MCF 10A (cell line): ENCODE results near the gene UTP4. TPM values are rescaled to one million over a fixed set of nuclear protein-coding genes. Genes with fewer than 3 reads are reported as not detected.
A peak's percentile ranks its signal among the peaks of the same experiment; 100 is the strongest.

Experiments
- BruUV-seq: library from RNA; stranded (reverse); fragments of 400-500 nt; replicated peaks from 2 replicates; lab custom pipeline; 2021; lab: Mats Ljungman, UMichigan
- CTCF ChIA-PET: fragments of 300-600 bp; sonication (Branson Sonifier 250); formaldehyde crosslinking; extraction: SDS; loops from one replicate; lab custom pipeline; 2021; ENCODE audit warnings: antibody characterized with exemption, inconsistent platforms; lab: Yijun Ruan, JAX
- POLR2A ChIA-PET: fragments of 300-600, 350-650 bp; sonication (Branson Sonifier 250); formaldehyde crosslinking; extraction: SDS; loops from one replicate; lab custom pipeline; 2020; ENCODE audit warnings: antibody characterized with exemption, inconsistent platforms; lab: Yijun Ruan, JAX
- DNase-seq: peaks from one replicate; pipeline ENCODE4 v3.0.0-alpha.2; 2018; ENCODE audit not compliant: unreplicated experiment
- H3K27ac Mint-ChIP-seq: one replicate; pipeline ENCODE4 v1.8.0; 2022; ENCODE audit warnings: mild to moderate bottlenecking, low read depth, mixed read lengths; ENCODE audit not compliant: unreplicated experiment
- H3K27me3 Mint-ChIP-seq: one replicate; pipeline ENCODE4 v1.8.0; 2022; ENCODE audit warnings: mixed read lengths; ENCODE audit not compliant: insufficient read depth, unreplicated experiment
- H3K36me3 Mint-ChIP-seq: one replicate; pipeline ENCODE4 v1.8.0; 2022; ENCODE audit warnings: mild to moderate bottlenecking, moderate library complexity, mixed read lengths; ENCODE audit not compliant: insufficient read depth, unreplicated experiment
- H3K4me1 Mint-ChIP-seq: one replicate; pipeline ENCODE4 v1.8.0; 2022; ENCODE audit warnings: mixed read lengths; ENCODE audit not compliant: insufficient read depth, unreplicated experiment
- H3K4me3 Mint-ChIP-seq: one replicate; pipeline ENCODE4 v1.8.0; 2022; ENCODE audit warnings: mild to moderate bottlenecking, moderate library complexity, mixed read lengths; ENCODE audit not compliant: unreplicated experiment
- H3K9me3 Mint-ChIP-seq: one replicate; pipeline ENCODE4 v1.8.0; 2022; ENCODE audit warnings: mixed read lengths; ENCODE audit not compliant: unreplicated experiment
- intact Hi-C: fragments of 100-400 bp; cut with micrococcal nuclease; formaldehyde crosslinking; loops from 2 replicates; pipeline ENCODE4 v1.14.1; 2022
- total RNA-seq: library from RNA; stranded (reverse); gene quantifications from 2 replicates; pipeline ENCODE4 v1.2.3, GENCODE V29; 2022
- TF ChIP-seq, protein P1 (sequence below): fragments of 200-600 bp; IDR thresholded peaks from one replicate; pipeline ENCODE4 v1.8.0; 2022; ENCODE audit warnings: antibody characterized with exemption, mild to moderate bottlenecking; ENCODE audit not compliant: unreplicated experiment

Gene UTP4
- total RNA-seq, 1 experiment from 2014 or later: 97.1 TPM

DNA sequence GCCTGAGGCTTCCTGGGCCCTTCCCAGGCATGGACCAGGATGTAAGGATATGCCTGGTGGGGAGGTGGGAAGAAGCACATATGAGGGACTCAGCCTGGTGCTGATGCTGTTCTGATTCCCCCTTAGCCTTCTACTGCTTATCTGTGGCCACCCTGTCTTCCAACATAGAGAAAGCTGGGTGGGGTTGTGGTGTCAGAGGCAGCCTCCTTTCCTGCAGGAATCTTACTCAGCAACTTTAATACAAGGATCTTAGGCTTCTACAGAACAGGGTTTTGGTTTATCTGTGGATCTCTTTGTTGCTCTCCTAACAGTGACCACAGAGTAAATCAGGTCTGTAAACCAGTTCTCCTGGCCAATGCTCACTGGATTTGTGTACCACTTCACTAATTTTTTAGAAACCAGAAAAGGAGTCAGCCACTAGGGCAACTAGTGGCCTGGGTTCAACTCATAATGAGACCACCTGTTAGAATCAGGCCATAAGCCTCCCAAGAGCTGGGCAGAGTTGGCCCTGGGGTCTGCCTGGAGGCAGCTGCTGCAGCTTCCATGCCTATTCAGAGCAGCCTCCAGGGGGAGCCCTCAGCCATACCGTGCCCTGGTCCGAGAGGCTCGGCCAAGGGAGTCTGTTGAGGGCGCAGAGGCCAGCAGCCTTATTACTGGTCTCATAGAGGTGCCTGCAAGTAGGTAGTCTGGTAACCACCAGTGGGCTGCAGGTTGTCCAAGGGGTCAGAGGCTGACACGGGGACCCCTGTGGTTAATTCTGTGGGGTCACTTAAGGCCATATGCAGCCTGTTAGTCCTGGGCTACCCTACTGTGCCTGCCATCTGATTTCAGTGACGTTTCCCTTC is 19.9 kb upstream of the UTP4 start:
- ChIA-PET POLR2A (interaction anchor here (0.7 to 1.4 kb wide), 3 partner anchors 10 to 265 kb away, joined by 4 to 6 read pairs (median 4); partner anchors contain the start of genes CHTF8 and UTP4), CTCF (interaction anchor here (0.6 to 5.0 kb wide), 16 partner anchors 10 to 679 kb away, joined by 3 to 63 read pairs (median 3); no protein-coding TSS in a partner anchor)
- intact Hi-C loops: no loop called here
- peak; percentile 55 for DNase-seq
- Mint-ChIP-seq H3K36me3 (peaks cover 12% of the 10 kb centered on the region), H3K9me3 (no peaks in the 10 kb centered on the region), H3K27me3 (no peaks in the 10 kb centered on the region), H3K4me3 (no peak overlapping the region), H3K27ac (peak overlapping the region; percentile 71), H3K4me1 (no peaks in the 10 kb centered on the region)
- TF ChIP-seq, protein P1, sequence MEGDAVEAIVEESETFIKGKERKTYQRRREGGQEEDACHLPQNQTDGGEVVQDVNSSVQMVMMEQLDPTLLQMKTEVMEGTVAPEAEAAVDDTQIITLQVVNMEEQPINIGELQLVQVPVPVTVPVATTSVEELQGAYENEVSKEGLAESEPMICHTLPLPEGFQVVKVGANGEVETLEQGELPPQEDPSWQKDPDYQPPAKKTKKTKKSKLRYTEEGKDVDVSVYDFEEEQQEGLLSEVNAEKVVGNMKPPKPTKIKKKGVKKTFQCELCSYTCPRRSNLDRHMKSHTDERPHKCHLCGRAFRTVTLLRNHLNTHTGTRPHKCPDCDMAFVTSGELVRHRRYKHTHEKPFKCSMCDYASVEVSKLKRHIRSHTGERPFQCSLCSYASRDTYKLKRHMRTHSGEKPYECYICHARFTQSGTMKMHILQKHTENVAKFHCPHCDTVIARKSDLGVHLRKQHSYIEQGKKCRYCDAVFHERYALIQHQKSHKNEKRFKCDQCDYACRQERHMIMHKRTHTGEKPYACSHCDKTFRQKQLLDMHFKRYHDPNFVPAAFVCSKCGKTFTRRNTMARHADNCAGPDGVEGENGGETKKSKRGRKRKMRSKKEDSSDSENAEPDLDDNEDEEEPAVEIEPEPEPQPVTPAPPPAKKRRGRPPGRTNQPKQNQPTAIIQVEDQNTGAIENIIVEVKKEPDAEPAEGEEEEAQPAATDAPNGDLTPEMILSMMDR: peak; percentile 67
- no TSS peak for BruUV-seq

DNA sequence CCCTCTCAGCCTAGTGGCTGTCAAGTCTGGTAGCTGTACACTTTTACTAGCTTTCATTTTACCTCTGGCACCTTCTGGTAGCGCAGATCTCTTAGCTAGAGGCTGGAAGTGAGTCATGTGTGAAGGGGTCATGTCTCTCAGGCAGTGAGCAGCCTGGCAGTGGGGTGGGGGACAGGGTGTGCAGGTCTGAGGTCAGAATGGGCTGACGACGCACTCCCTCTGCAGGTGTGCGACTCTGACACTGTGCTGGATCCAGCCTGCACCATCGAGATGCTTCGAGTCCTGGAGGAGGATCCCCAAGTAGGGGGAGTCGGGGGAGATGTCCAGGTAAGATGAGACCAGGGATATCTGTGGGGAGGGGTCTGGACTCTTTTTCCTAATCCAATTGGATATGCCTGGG is 19.2 kb upstream of the UTP4 start:
- TF ChIP-seq, protein P1: no peak
- no TSS peak for BruUV-seq
- Mint-ChIP-seq H3K27ac (peak overlapping the region; percentile 71), H3K9me3 (no peaks in the 10 kb centered on the region), H3K27me3 (no peaks in the 10 kb centered on the region), H3K36me3 (peaks cover 19% of the 10 kb centered on the region), H3K4me1 (no peaks in the 10 kb centered on the region), H3K4me3 (no peak overlapping the region)
- DNase-seq: no peak
- ChIA-PET POLR2A (interaction anchor here (0.7 to 1.4 kb wide), 3 partner anchors 10 to 266 kb away, joined by 4 to 6 read pairs (median 4); partner anchors contain the start of genes CHTF8 and UTP4), CTCF (interaction anchor here (0.6 to 5.0 kb wide), 19 partner anchors 10 to 345 kb away, joined by 3 to 63 read pairs (median 3); partner anchors contain the start of gene TANGO6)
- intact Hi-C loops: no loop called here

DNA sequence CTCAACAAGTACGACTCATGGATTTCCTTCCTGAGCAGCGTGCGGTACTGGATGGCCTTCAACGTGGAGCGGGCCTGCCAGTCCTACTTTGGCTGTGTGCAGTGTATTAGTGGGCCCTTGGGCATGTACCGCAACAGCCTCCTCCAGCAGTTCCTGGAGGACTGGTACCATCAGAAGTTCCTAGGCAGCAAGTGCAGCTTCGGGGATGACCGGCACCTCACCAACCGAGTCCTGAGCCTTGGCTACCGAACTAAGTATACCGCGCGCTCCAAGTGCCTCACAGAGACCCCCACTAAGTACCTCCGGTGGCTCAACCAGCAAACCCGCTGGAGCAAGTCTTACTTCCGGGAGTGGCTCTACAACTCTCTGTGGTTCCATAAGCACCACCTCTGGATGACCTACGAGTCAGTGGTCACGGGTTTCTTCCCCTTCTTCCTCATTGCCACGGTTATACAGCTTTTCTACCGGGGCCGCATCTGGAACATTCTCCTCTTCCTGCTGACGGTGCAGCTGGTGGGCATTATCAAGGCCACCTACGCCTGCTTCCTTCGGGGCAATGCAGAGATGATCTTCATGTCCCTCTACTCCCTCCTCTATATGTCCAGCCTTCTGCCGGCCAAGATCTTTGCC is 18.0 kb upstream of the UTP4 start:
- intact Hi-C loops: no loop called here
- Mint-ChIP-seq H3K36me3 (peaks cover 27% of the 10 kb centered on the region), H3K4me1 (no peaks in the 10 kb centered on the region), H3K27me3 (no peaks in the 10 kb centered on the region), H3K4me3 (no peak overlapping the region), H3K27ac (no peak overlapping the region), H3K9me3 (no peaks in the 10 kb centered on the region)
- no TSS peak for BruUV-seq
- ChIA-PET CTCF (interaction anchor here (0.5 to 5.0 kb wide), 13 partner anchors 8 to 587 kb away, joined by 3 to 63 read pairs (median 4); partner anchors contain the start of genes HAS3 and TANGO6), POLR2A (interaction anchor here (0.8 to 0.9 kb wide), 2 partner anchors 9 to 119 kb away, joined by 3 read pairs; partner anchors contain the start of gene HAS3)
- TF ChIP-seq, protein P1: no peak
- no peak for DNase-seq

DNA sequence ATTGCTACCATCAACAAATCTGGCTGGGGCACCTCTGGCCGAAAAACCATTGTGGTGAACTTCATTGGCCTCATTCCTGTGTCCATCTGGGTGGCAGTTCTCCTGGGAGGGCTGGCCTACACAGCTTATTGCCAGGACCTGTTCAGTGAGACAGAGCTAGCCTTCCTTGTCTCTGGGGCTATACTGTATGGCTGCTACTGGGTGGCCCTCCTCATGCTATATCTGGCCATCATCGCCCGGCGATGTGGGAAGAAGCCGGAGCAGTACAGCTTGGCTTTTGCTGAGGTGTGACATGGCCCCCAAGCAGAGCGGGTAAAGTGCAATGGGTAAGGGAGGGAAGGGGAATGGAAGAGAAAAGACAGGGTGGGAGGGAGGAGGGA is 17.5 kb upstream of the UTP4 start:
- POLR2A ChIA-PET: no interaction called here

More for the DNA sequence above, 17.5 kb upstream of the UTP4 start:
- Mint-ChIP-seq H3K27me3 (no peaks in the 10 kb centered on the region), H3K4me1 (no peaks in the 10 kb centered on the region), H3K9me3 (no peaks in the 10 kb centered on the region), H3K36me3 (peaks cover 25% of the 10 kb centered on the region), H3K27ac (no peak overlapping the region), H3K4me3 (no peak overlapping the region)
- no TSS peak for BruUV-seq
- CTCF ChIA-PET: interaction anchor here (1.1 to 5.0 kb wide), 3 partner anchors 8 to 268 kb away, joined by 3 to 63 read pairs (median 4); partner anchors contain the start of gene HAS3
- intact Hi-C loops: no loop called here
- DNase-seq: no peak
- TF ChIP-seq, protein P1: no peak
